Adrenal gland (tissue), 12 donors: Measurements from ENCODE around the gene POGK. TPM values are rescaled to one million over a fixed set of nuclear protein-coding genes. Genes with fewer than 3 reads are reported as not detected.
"Not testable (repeated sequence)": the region's sequence is repeated elsewhere in the genome, so short reads cannot be mapped to it uniquely, and the experiment has no call there.

ENCODE experiments used
- DNase-seq, 7 donors: peaks; one replicate each; pipeline ENCODE4 v3.0.0-alpha.2; 2019 to 2020
- H3K27ac ChIP-seq, 5 donors: fragments of 200-600 bp; sonication (generic) in 4 of 5; 1 replicate in 3 of 5; 2 replicates in 2 of 5; pipeline versions ENCODE4 v1.5.1 to v1.8.0; 2016 to 2020; ENCODE audit warnings: mild to moderate bottlenecking in 1 of 5
- H3K27me3 ChIP-seq: fragments of 200-600 bp; 2 replicates; pipeline ENCODE4 v1.8.0; 2021
- H3K36me3 ChIP-seq, 2 donors: fragments of 200-600 bp; replicated peaks in 1 of 2; 1 replicate in 1 of 2; 2 replicates in 1 of 2; pipeline versions ENCODE4 v1.5.1 to v1.8.0; 2018 to 2022
- H3K4me1 ChIP-seq, 2 donors: fragments of 200-600 bp; replicated peaks in 1 of 2; 1 replicate in 1 of 2; 2 replicates in 1 of 2; pipeline versions ENCODE4 v1.5.1 to v1.8.0; 2018 to 2021
- H3K4me3 ChIP-seq, 4 donors: fragments of 200-600 bp; sonication (generic) in 3 of 4; one replicate each; pipeline ENCODE4 v1.5.1; 2016 to 2018
- H3K9me3 ChIP-seq, 3 donors: fragments of 200-600 bp; sonication (generic) in 1 of 3; replicated peaks in 1 of 3; 1 replicate in 2 of 3; 2 replicates in 1 of 3; pipeline versions ENCODE4 v1.5.1 to v1.8.0; 2016 to 2021
- CTCF ChIP-seq, 6 experiments: fragments of 450-650 bp in 4 of 6; fragments of 200-600 bp in 2 of 6; sonication (generic) in 1 of 6; IDR thresholded peaks; 1 replicate in 5 of 6; 2 replicates in 1 of 6; pipeline versions ENCODE4 v1.5.1 to v1.8.0; 2016 to 2021; ENCODE audit warnings: antibody characterized with exemption in 6 of 6, mild to moderate bottlenecking in 2 of 6, moderate library complexity in 1 of 6
- POLR2A ChIP-seq, 2 donors: fragments of 450-650 bp; IDR thresholded peaks; one replicate each; pipeline ENCODE4 v1.6.1; 2017; ENCODE audit warnings: antibody characterized with exemption in 2 of 2, mild to moderate bottlenecking in 2 of 2, moderate library complexity in 1 of 2
- WGBS, 4 donors: extraction: QIAGEN DNeasy Blood & Tissue Kit in 2 of 4; methylation state at CpG; one replicate each; pipeline versions ENCODE4 v1.1.5 to v1.1.7; 2013 to 2017; 5-methylcytosine and 5-hydroxymethylcytosine counted together
- intact Hi-C, 2 donors: fragments of 100-400 bp; cut with DNase I; formaldehyde crosslinking; loops; one replicate each; pipeline versions ENCODE4 v1.14.1 to v1.15.0; 2022 to 2023
- polyA plus RNA-seq, 3 donors: library from polyadenylated mRNA; stranded (reverse); fragments of 200-250 nt in 2 of 3; fragments of 350-450 nt in 1 of 3; fragmentation: Illumina TruSeq in 1 of 3; extraction: RNeasy Lipid Tissue Mini Kit (QIAGEN cat#74804) in 1 of 3; gene quantifications; one replicate each; pipeline ENCODE4 v1.2.3, GENCODE V29; 2013 to 2014
- total RNA-seq, 9 donors: library from RNA; depleted of rRNA in 4 of 9; stranded (reverse); fragments of >200 nt in 4 of 9; fragments of 120-200 nt in 1 of 9; fragmentation: NEBNext Ultra II Directional in 1 of 9; extraction: Animal tissue kit (Norgen Biotek cat#: 25700) in 1 of 9; gene quantifications; one replicate each; pipeline versions ENCODE4 v1.1.0 to v1.2.4, GENCODE V29; 2013 to 2023
- donor health status: healthy with polysubstance abuse.
- donor health status: Bipolar disorder and iron deficiency.
- donor health status: DM: yes; HTN: yes; CAD: no.
- donor health status: DM: no; HTN: no; CAD: no.
- donor health status: DM: no; HTN: no; CAD: no.
- donor health status: DM: yes; HTN: yes; CAD: no.

The POGK gene
- total and polyA plus RNA-seq, 12 donors: 7.3 to 31.1 (median 19.5) TPM

- intact Hi-C loops: no loop called here
- WGBS, 4 donors: 52 to 62% (median 60%) methylated on average over 7 of the region's 7 CpGs
- Histone ChIP-seq H3K27ac (no peak overlapping the region), H3K9me3 (no peaks in the 10 kb centered on the region), H3K27me3 (no peaks in the 10 kb centered on the region), H3K4me1 (no peaks in the 10 kb centered on the region), H3K36me3 (no peaks in the 10 kb centered on the region), H3K4me3 (no peak overlapping the region)
- TF ChIP-seq POLR2A (IDR thresholded peaks at IDR 0.05) (no peak), CTCF (IDR thresholded peaks at IDR 0.05) (no peak)
- DNase-seq: no peak
These were observed 16.9 kb upstream of the POGK start for GRCh38 chr1:166822385-166822784.

- DNase-seq: no peak
- Histone ChIP-seq H3K4me1 (no peaks in the 10 kb centered on the region), H3K27me3 (no peaks in the 10 kb centered on the region), H3K4me3 (no peak overlapping the region), H3K36me3 (no peaks in the 10 kb centered on the region), H3K9me3 (no peaks in the 10 kb centered on the region), H3K27ac (no peak overlapping the region)
- TF ChIP-seq CTCF (IDR thresholded peaks at IDR 0.05) (no peak), POLR2A (IDR thresholded peaks at IDR 0.05) (no peak)
- intact Hi-C loops: no loop called here
These were observed 11.8 kb upstream of the POGK start for GRCh38 chr1:166827426-166827825.

GRCh38 chr1:166829762-166830161 is 9.5 kb upstream of the POGK start:
- WGBS, 4 donors: 46 to 85% (median 64%) methylated on average over 1 of the region's 1 CpG
- intact Hi-C loops, H3K9me3 ChIP-seq, H3K27me3 ChIP-seq, H3K4me1 ChIP-seq, H3K4me3 ChIP-seq, DNase-seq, H3K27ac ChIP-seq, H3K36me3 ChIP-seq: not testable (repeated sequence)

- Histone ChIP-seq H3K27me3 (no peaks in the 10 kb centered on the region), H3K9me3 (no peaks in the 10 kb centered on the region), H3K4me3 (no peak overlapping the region), H3K27ac (no peak overlapping the region), H3K4me1 (peaks cover 11 to 21% of the 10 kb centered on the region in 2 donors), H3K36me3 (peaks cover 0 to 7% of the 10 kb centered on the region in 2 donors)
- intact Hi-C loops: no loop called here
- DNase-seq: no peak
- TF ChIP-seq CTCF (IDR thresholded peaks at IDR 0.05) (no peak), POLR2A (IDR thresholded peaks at IDR 0.05) (no peak)
- 95 to 98% (median 97%) methylated on average over 4 of the region's 4 CpGs for WGBS, 4 donors
These were observed 2.5 kb upstream of the POGK start for GRCh38 chr1:166836733-166837132.

GRCh38 chr1:166839600-166840308 is 479 bp downstream of the POGK start:
- Histone ChIP-seq H3K9me3 (no peaks in the 10 kb centered on the region), H3K4me3 (peak overlapping the region; percentile 16 to 95 (median 36)), H3K27me3 (no peaks in the 10 kb centered on the region), H3K36me3 (peaks cover 0 to 32% of the 10 kb centered on the region in 2 donors), H3K4me1 (peaks cover 31 to 42% of the 10 kb centered on the region in 2 donors), H3K27ac (peak overlapping the region in 4 of 5 donors; percentile 45 to 90 (median 80))
- intact Hi-C loops: no loop called here
- DNase-seq: peak; percentile 47 to 73 (median 63)
- TF ChIP-seq CTCF (IDR thresholded peaks at IDR 0.05): peak in 1 of 6 experiments; percentile 19
- no peak for TF ChIP-seq POLR2A (IDR thresholded peaks at IDR 0.05)
- WGBS, 4 donors: 1 to 33% (median 1%) methylated on average over 2 to 82 of the region's 82 CpGs
